Measurements from ENCODE around the gene SH2D1A. TPM values are rescaled to one million over a fixed set of nuclear protein-coding genes. Genes with fewer than 3 reads are reported as not detected.
A peak's percentile ranks its signal among the peaks of the same experiment; 100 is the strongest.
"Not testable (repeated sequence)": the region's sequence is repeated elsewhere in the genome, so short reads cannot be mapped to it uniquely, and the experiment has no call there.

The SH2D1A gene
- total and polyA plus RNA-seq, 8 donors, result 0.43 to 1.1 (median 0.64) TPM

DNA sequence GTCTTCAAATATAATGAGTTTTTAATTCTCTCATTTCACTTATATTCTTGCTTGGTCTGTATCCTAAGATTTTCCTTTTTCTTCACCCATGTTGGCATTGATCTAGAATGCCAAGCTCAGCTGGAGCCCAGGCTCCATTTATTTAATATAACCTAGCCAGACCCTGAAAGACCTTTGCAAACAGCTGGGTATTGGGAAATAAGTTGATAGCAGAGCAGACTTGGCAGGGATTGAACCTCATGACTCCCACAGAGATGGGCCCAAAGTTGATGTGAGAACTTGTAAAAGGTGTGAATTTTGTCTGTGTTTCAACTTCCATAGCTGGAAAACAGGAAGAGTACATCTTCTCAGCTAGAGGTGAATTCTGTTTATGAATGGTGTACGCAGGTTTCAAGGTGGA lies 59.5 kb downstream of the SH2D1A start:
- ATAC-seq (no peak), DNase-seq (peak in 1 of 4 donors; percentile 10)
- intact Hi-C loops (cut with DNase I), result no loop called here
- Histone ChIP-seq H3K4me3 (no peak overlapping the region), H3K4me1 (no peaks in the 10 kb centered on the region), H3K9me3 (no peaks in the 10 kb centered on the region), H3K36me3 (no peaks in the 10 kb centered on the region), H3K27ac (no peak overlapping the region), H3K27me3 (no peaks in the 10 kb centered on the region)
- TF ChIP-seq, protein P1, sequence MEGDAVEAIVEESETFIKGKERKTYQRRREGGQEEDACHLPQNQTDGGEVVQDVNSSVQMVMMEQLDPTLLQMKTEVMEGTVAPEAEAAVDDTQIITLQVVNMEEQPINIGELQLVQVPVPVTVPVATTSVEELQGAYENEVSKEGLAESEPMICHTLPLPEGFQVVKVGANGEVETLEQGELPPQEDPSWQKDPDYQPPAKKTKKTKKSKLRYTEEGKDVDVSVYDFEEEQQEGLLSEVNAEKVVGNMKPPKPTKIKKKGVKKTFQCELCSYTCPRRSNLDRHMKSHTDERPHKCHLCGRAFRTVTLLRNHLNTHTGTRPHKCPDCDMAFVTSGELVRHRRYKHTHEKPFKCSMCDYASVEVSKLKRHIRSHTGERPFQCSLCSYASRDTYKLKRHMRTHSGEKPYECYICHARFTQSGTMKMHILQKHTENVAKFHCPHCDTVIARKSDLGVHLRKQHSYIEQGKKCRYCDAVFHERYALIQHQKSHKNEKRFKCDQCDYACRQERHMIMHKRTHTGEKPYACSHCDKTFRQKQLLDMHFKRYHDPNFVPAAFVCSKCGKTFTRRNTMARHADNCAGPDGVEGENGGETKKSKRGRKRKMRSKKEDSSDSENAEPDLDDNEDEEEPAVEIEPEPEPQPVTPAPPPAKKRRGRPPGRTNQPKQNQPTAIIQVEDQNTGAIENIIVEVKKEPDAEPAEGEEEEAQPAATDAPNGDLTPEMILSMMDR (IDR thresholded peaks at IDR 0.05), result no peak

DNA sequence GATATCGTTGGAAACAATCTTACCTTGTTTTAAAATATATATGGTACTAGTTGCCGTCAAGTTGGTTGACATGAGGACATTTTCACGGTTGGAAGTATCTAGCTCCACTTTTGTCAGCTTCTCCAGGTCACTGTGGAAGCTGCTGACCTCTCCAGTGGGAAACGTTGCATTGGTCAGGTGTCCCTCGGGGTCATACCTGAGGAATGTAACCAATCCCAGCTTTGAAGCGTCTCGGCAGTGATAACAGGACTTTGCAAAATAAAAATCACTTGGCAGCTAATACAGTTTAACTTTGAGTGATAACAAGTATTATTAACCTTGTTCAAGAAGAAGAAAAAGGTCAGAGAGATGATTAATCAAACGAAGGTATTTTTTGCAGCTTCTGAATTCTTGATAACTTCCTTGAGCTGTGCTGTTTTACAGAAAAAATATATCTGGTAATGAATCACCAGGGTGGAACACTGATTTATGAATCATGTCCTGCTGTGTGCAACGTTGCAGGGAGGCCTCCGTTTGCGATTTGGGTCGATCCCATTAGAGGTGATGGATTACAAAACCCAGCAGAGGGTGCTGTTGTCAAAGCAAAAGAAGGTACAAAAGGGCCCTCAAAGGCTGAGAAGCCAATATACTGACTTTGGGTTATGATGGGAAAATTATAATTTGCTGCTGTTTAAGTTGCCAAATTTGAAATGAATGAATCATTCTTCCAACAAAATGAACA lies 60.1 kb downstream of the SH2D1A start:
- H3K4me3 ChIP-seq, result no peak overlapping the region
- TF ChIP-seq, protein P1 (IDR thresholded peaks at IDR 0.05), result peak; percentile 42 to 48
- ATAC-seq, result peak; percentile 98

DNA sequence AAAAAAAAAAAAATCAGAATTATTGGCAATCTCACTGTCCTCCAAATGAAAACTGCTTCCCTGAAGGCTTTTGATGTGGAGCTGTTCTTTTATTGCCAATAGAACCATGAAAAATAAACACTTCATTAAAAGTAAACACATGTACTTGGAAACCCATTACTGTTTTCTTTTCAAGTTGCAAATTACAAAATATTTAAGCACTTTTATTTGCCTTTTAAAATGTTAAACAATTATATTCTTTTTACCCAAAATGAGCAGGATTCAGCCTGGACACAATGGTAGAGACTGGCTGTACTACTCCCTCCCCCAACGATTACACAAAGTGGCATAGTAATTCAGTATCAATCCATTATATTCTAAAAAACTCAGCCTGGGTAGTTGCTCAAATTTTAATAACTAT lies 60.9 kb downstream of the SH2D1A start:
- no peaks in the 10 kb centered on the region for H3K4me1 ChIP-seq
- H3K9me3 ChIP-seq, result no peaks in the 10 kb centered on the region
- H3K36me3 ChIP-seq, result no peaks in the 10 kb centered on the region
- TF ChIP-seq, protein P1 (IDR thresholded peaks at IDR 0.05), result no peak
- no peaks in the 10 kb centered on the region for H3K27me3 ChIP-seq
- no peak overlapping the region for H3K4me3 ChIP-seq
- intact Hi-C loops (cut with DNase I), result no loop called here
- H3K27ac ChIP-seq, result no peak overlapping the region
- ATAC-seq (no peak), DNase-seq (peak in 1 of 4 donors; percentile 10)

More for the DNA sequence above, 60.1 kb downstream of the SH2D1A start:
- no peaks in the 10 kb centered on the region for H3K36me3 ChIP-seq
- DNase-seq, result peak in 3 of 4 donors; percentile 34 to 75 (median 59)
- no peaks in the 10 kb centered on the region for H3K9me3 ChIP-seq
- H3K27ac ChIP-seq, result no peak overlapping the region
- no peaks in the 10 kb centered on the region for H3K27me3 ChIP-seq
- no peaks in the 10 kb centered on the region for H3K4me1 ChIP-seq
- intact Hi-C loops (cut with DNase I), result no loop called here

- H3K27me3 ChIP-seq; intact Hi-C loops (cut with DNase I); H3K36me3 ChIP-seq; DNase-seq; H3K27ac ChIP-seq; H3K9me3 ChIP-seq; H3K4me1 ChIP-seq; H3K4me3 ChIP-seq; ATAC-seq: not testable (repeated sequence)
Observed at GRCh38 chrX:124408380-124408779, 62.0 kb downstream of the SH2D1A start.

DNA sequence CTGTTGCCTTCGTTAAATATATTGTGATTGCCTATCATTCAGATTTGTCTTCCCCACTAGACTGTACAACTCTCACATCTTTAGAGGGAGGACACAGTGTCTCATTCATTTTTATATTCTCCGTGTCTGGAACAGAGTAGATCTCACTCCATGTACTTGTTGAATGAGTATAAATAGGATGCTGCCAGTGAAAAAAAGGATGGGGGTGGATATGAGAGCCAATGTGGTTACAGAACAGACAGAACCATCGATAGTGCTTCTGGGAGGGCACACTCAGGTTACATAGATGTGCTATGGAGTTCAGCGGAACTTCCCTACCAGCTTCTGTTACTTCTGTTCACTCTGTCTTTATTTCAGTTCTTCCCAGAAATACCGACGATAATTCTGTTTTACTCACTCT lies 66.9 kb downstream of the SH2D1A start:
- ATAC-seq (no peak), DNase-seq (no peak)
- no peaks in the 10 kb centered on the region for H3K36me3 ChIP-seq
- H3K27ac ChIP-seq, result no peak overlapping the region
- TF ChIP-seq, protein P1 (IDR thresholded peaks at IDR 0.05), result no peak
- intact Hi-C loops (cut with DNase I), result no loop called here
- H3K4me1 ChIP-seq, result no peaks in the 10 kb centered on the region
- no peaks in the 10 kb centered on the region for H3K27me3 ChIP-seq
- no peaks in the 10 kb centered on the region for H3K9me3 ChIP-seq
- H3K4me3 ChIP-seq, result no peak overlapping the region

GRCh38 chrX:124414281-124414680 lies 67.9 kb downstream of the SH2D1A start:
- H3K27ac ChIP-seq, result no peak overlapping the region
- no peaks in the 10 kb centered on the region for H3K36me3 ChIP-seq
- H3K27me3 ChIP-seq, result no peaks in the 10 kb centered on the region
- H3K4me1 ChIP-seq, result no peaks in the 10 kb centered on the region
- DNase-seq, result no peak
- H3K4me3 ChIP-seq, result no peak overlapping the region
- ATAC-seq, result no peak
- TF ChIP-seq, protein P1 (IDR thresholded peaks at IDR 0.05), result no peak
- H3K9me3 ChIP-seq, result no peaks in the 10 kb centered on the region
- intact Hi-C loops (cut with DNase I), result no loop called here

Data from left lung (tissue), 10 donors.